GM23338 (cell line): Measurements from ENCODE around the gene UTS2.

Source experiments
- CREB1 ChIP-seq: fragments of 250-450 bp; sonication (Bioruptor Pico); IDR thresholded peaks from 2 replicates; pipeline ENCODE4 v1.5.0; 2020; ENCODE audit warnings: low read depth, mild to moderate bottlenecking, moderate library complexity
- ETS1 ChIP-seq: IDR thresholded peaks from 2 replicates; pipeline ENCODE4 v1.6.1; 2016; ENCODE audit warnings: antibody characterized with exemption
- EZH2 ChIP-seq: fragments of 200-600 bp; sonication (generic); IDR thresholded peaks from one replicate; pipeline ENCODE4 v1.8.0; 2017; ENCODE audit warnings: antibody characterized with exemption, mild to moderate bottlenecking, low read depth; ENCODE audit not compliant: unreplicated experiment
- EZH2phosphoT487 ChIP-seq: fragments of 200-600 bp; sonication (generic); IDR thresholded peaks from one replicate; pipeline ENCODE4 v1.8.1; 2018; ENCODE audit warnings: antibody characterized with exemption; ENCODE audit not compliant: unreplicated experiment
- JUNB ChIP-seq: IDR thresholded peaks from one replicate; pipeline ENCODE4 v1.6.1; 2016; ENCODE audit warnings: antibody characterized with exemption; ENCODE audit not compliant: unreplicated experiment
- NANOG ChIP-seq: IDR thresholded peaks from 2 replicates; pipeline ENCODE4 v1.6.1; 2016; ENCODE audit warnings: antibody characterized with exemption, borderline replicate concordance
- POLR2AphosphoS5 ChIP-seq: IDR thresholded peaks from 2 replicates; pipeline ENCODE4 v1.6.1; 2016; ENCODE audit warnings: antibody characterized with exemption, low read depth
- REST ChIP-seq: IDR thresholded peaks from one replicate; pipeline ENCODE4 v1.6.1; 2018; ENCODE audit warnings: antibody characterized with exemption; ENCODE audit not compliant: unreplicated experiment
- ZNF114 ChIP-seq: fragments of 250-450 bp; sonication (Bioruptor Pico); IDR thresholded peaks from 2 replicates; pipeline ENCODE4 v1.5.0; 2020; ENCODE audit warnings: mild to moderate bottlenecking, moderate library complexity
- ZNF331 ChIP-seq: fragments of 250-450 bp; sonication (Bioruptor Pico); IDR thresholded peaks from 2 replicates; pipeline ENCODE4 v1.5.0; 2020; ENCODE audit warnings: low read depth, mild to moderate bottlenecking, moderate library complexity
- ZNF462 ChIP-seq: fragments of 250-450 bp; sonication (Bioruptor Pico); IDR thresholded peaks from 2 replicates; pipeline ENCODE4 v1.5.0; 2020; ENCODE audit warnings: mild to moderate bottlenecking, moderate library complexity
- TF ChIP-seq, protein P1 (sequence below), 2 experiments: fragments of 200-600 bp in 1 of 2; sonication (generic) in 1 of 2; conservative IDR thresholded peaks; 2 replicates each; pipeline versions ENCODE4 v1.5.1 to v1.6.1; 2016 to 2017; ENCODE audit warnings: antibody characterized with exemption in 2 of 2, low read depth in 2 of 2, mild to moderate bottlenecking in 2 of 2, moderate library complexity in 1 of 2

GRCh38 chr1:7869136-7869920, 16.5 kb upstream of the UTS2 start:
- TF ChIP-seq ZNF114 (CRISPR knock-in tag) (no peak), JUNB (no peak), POLR2AphosphoS5 (no peak), REST (no peak), EZH2 (no peak), EZH2phosphoT487 (no peak), ZNF331 (CRISPR knock-in tag) (no peak), NANOG (no peak), CREB1 (no peak), ETS1 (no peak), ZNF462 (CRISPR knock-in tag) (no peak)
- TF ChIP-seq, protein P1, sequence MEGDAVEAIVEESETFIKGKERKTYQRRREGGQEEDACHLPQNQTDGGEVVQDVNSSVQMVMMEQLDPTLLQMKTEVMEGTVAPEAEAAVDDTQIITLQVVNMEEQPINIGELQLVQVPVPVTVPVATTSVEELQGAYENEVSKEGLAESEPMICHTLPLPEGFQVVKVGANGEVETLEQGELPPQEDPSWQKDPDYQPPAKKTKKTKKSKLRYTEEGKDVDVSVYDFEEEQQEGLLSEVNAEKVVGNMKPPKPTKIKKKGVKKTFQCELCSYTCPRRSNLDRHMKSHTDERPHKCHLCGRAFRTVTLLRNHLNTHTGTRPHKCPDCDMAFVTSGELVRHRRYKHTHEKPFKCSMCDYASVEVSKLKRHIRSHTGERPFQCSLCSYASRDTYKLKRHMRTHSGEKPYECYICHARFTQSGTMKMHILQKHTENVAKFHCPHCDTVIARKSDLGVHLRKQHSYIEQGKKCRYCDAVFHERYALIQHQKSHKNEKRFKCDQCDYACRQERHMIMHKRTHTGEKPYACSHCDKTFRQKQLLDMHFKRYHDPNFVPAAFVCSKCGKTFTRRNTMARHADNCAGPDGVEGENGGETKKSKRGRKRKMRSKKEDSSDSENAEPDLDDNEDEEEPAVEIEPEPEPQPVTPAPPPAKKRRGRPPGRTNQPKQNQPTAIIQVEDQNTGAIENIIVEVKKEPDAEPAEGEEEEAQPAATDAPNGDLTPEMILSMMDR (conservative IDR thresholded peaks at IDR 0.05; ENCODE audit: low read depth in 2 of 2), result no peak
